ENCODE results near the gene SURF4. TPM values are rescaled to one million over a fixed set of nuclear protein-coding genes. Genes with fewer than 3 reads are reported as not detected.

SURF4 gene
- total RNA-seq, 4 donors from 2014 or later, result 104 to 140 (median 117) TPM

- no peak within 1 kb of the TSS for H3K4me3 ChIP-seq
- H3K27ac ChIP-seq, result no peak within 1 kb of the TSS
- intact Hi-C loops (cut with DNase I), result no loop called here
- no peaks in the 10 kb centered on the region for H3K9me3 ChIP-seq
- peaks cover 0 to 26% (median 0%) of the 10 kb centered on the region in 4 donors for H3K27me3 ChIP-seq
- peaks cover 1 to 22% (median 5%) of the 10 kb centered on the region in 3 donors for H3K4me1 ChIP-seq
- DNase-seq, result no peak
- no peaks in the 10 kb centered on the region for H3K36me3 ChIP-seq
- 54 to 59% methylated on average over 12 to 15 of the region's 23 CpGs for WGBS, 2 donors
- TF ChIP-seq CTCF (IDR thresholded peaks at IDR 0.05) (no peak), POLR2A (IDR thresholded peaks at IDR 0.05) (no peak)
These were observed 46.0 kb upstream of the SURF4 start, which contains the start of gene ADAMTS13 for GRCh38 chr9:133421615-133422542. TSS of gene ADAMTS13 (plus strand) at chr9:133422367. CDS start at chr9:133422444, 77 bp downstream.

GRCh38 chr9:133420392-133420827 is 44.5 kb upstream of the SURF4 start:
- no peak for DNase-seq
- H3K4me3 ChIP-seq, result no peak overlapping the region
- H3K36me3 ChIP-seq, result peaks cover 0 to 10% (median 0%) of the 10 kb centered on the region in 3 donors
- no peak overlapping the region for H3K27ac ChIP-seq
- H3K4me1 ChIP-seq, result peaks cover 9 to 36% (median 16%) of the 10 kb centered on the region in 3 donors
- TF ChIP-seq POLR2A (IDR thresholded peaks at IDR 0.05), result no peak
- TF ChIP-seq CTCF (IDR thresholded peaks at IDR 0.05), result no peak
- 55 to 64% methylated on average over 5 of the region's 5 CpGs for WGBS, 2 donors
- H3K27me3 ChIP-seq, result peaks cover 0 to 12% (median 0%) of the 10 kb centered on the region in 4 donors
- intact Hi-C loops (cut with DNase I), result no loop called here
- H3K9me3 ChIP-seq, result no peaks in the 10 kb centered on the region

- no peak for DNase-seq
- Histone ChIP-seq H3K27me3 (peaks cover 0 to under 1% (median 0%) of the 10 kb centered on the region in 4 donors), H3K36me3 (peaks cover 0 to 24% (median 0%) of the 10 kb centered on the region in 3 donors), H3K27ac (peak overlapping the region; percentile 73 to 89 (median 86)), H3K9me3 (no peaks in the 10 kb centered on the region), H3K4me3 (no peak overlapping the region), H3K4me1 (peaks cover 9 to 48% (median 16%) of the 10 kb centered on the region in 3 donors)
- intact Hi-C loops (cut with DNase I), result loop anchor here (10.0 kb wide), 1 partner anchor 46 kb away; no protein-coding TSS in a partner anchor
- TF ChIP-seq POLR2A (IDR thresholded peaks at IDR 0.05) (no peak), CTCF (IDR thresholded peaks at IDR 0.05) (no peak)
- WGBS, 2 donors, result 35 to 36% methylated on average over 4 to 6 of the region's 13 CpGs
These were observed 43.1 kb upstream of the SURF4 start for GRCh38 chr9:133419005-133419404.

GRCh38 chr9:133417541-133418461 is 41.9 kb upstream of the SURF4 start, which contains the start of gene REXO4:
TSS of gene REXO4 (minus strand) at chr9:133418010. CDS start at chr9:133417844, 166 bp downstream.
- Histone ChIP-seq H3K9me3 (no peaks in the 10 kb centered on the region), H3K36me3 (peaks cover 0 to 36% (median under 1%) of the 10 kb centered on the region in 3 donors), H3K4me1 (peaks cover 9 to 58% (median 16%) of the 10 kb centered on the region in 3 donors), H3K4me3 (peak within 1 kb of the TSS; percentile 53 to 93 (median 80)), H3K27ac (peak within 1 kb of the TSS; percentile 73 to 89 (median 86)), H3K27me3 (no peaks in the 10 kb centered on the region)
- 0 to 2% methylated on average over 15 to 19 of the region's 75 CpGs for WGBS, 2 donors
- peak in 1 of 4 donors; percentile 38 for TF ChIP-seq POLR2A (IDR thresholded peaks at IDR 0.05)
- peak in 2 of 6 experiments; percentile 10 to 23 for TF ChIP-seq CTCF (IDR thresholded peaks at IDR 0.05)
- DNase-seq, result no peak
- intact Hi-C loops (cut with DNase I), result loop anchor here (10.0 kb wide), 1 partner anchor 47 kb away; no protein-coding TSS in a partner anchor

All from esophagus squamous epithelium (tissue), 5 donors.